Measurements from ENCODE around the gene DTHD1. TPM values are rescaled to one million over a fixed set of nuclear protein-coding genes. Genes with fewer than 3 reads are reported as not detected.

DTHD1 gene
- total RNA-seq, 1 donor from 2014 or later: 0.86 TPM

DNA sequence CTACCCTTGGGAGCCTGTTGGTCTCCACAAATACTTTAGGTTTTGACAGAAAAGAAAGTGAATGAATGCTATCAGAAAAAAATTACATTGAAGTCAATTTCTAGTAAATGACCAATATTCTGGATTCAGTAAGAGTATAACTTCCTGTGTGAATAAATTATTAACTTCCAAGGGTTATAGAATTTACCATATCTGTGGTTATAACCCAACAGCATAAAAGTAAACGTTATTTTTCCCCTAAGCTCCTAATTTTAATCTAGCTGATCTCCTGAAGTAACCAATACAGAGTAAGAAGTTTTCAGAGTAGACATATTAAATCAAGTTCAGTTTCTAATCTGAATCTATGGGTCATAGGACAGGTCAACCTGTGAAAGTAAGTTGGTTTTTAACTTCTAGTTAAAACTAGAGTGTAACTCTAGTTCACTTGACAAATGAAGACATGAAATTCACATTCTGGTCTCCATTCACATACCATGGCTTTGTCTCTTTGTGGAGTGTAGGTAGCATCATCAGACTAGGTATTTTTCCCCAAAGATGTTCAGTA, 22.8 kb downstream of the DTHD1 start:
- Mint-ChIP-seq H3K36me3 (ENCODE audit: low read depth) (peaks cover 14% of the 10 kb centered on the region), H3K27me3 (ENCODE audit: insufficient read depth) (no peaks in the 10 kb centered on the region), H3K9me3 (peaks cover 25% of the 10 kb centered on the region), H3K4me1 (ENCODE audit: low read depth) (peaks cover 22% of the 10 kb centered on the region), H3K27ac (no peak overlapping the region), H3K4me3 (no peak overlapping the region)
- no peak for DNase-seq (ENCODE audit: low spot score)
- intact Hi-C loops (cut with micrococcal nuclease): no loop called here

GRCh38 chr4:36308150-36308549, 26.7 kb downstream of the DTHD1 start:
- no peak overlapping the region for H3K27ac Mint-ChIP-seq
- intact Hi-C loops (cut with micrococcal nuclease): no loop called here
- no peak overlapping the region for H3K4me3 Mint-ChIP-seq
- peaks cover 32% of the 10 kb centered on the region for H3K9me3 Mint-ChIP-seq
- DNase-seq (ENCODE audit: low spot score): no peak
- peaks cover 19% of the 10 kb centered on the region for H3K36me3 Mint-ChIP-seq (ENCODE audit: low read depth)
- no peaks in the 10 kb centered on the region for H3K27me3 Mint-ChIP-seq (ENCODE audit: insufficient read depth)
- H3K4me1 Mint-ChIP-seq (ENCODE audit: low read depth): peaks cover 56% of the 10 kb centered on the region

- Mint-ChIP-seq H3K27ac (peak overlapping the region; percentile 73), H3K9me3 (peaks cover 19% of the 10 kb centered on the region), H3K4me1 (ENCODE audit: low read depth) (peaks cover 50% of the 10 kb centered on the region), H3K4me3 (peak overlapping the region; percentile 8), H3K36me3 (ENCODE audit: low read depth) (peaks cover 12% of the 10 kb centered on the region), H3K27me3 (ENCODE audit: insufficient read depth) (no peaks in the 10 kb centered on the region)
- DNase-seq (ENCODE audit: low spot score): no peak
- intact Hi-C loops (cut with micrococcal nuclease): no loop called here
These were observed 28.8 kb downstream of the DTHD1 start for GRCh38 chr4:36310216-36310615.

DNA sequence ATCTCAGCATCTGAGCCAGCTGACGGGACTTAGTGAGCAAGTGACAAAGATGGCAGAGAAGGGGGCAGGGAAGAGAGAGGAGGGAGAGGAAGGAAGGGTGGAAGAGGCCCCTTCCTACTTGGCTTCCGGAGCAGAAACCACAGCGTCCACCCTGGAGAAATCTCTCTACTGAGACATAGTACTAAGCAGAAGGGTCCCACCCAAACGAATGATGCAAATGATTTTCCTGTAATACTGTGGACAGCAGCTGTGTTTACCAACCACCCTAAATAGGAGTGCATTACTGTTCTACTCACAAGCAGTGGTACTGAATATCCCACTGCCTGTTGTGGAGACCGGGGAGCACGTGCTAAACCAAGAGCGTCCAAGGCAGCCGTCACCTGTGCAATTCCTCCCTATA, 29.4 kb downstream of the DTHD1 start:
- Mint-ChIP-seq H3K9me3 (peaks cover 19% of the 10 kb centered on the region), H3K27me3 (ENCODE audit: insufficient read depth) (no peaks in the 10 kb centered on the region), H3K4me3 (peak overlapping the region; percentile 3), H3K4me1 (ENCODE audit: low read depth) (peaks cover 54% of the 10 kb centered on the region), H3K27ac (peak overlapping the region; percentile 1), H3K36me3 (ENCODE audit: low read depth) (peaks cover 15% of the 10 kb centered on the region)
- intact Hi-C loops (cut with micrococcal nuclease): no loop called here
- no peak for DNase-seq (ENCODE audit: low spot score)

- H3K4me1 Mint-ChIP-seq (ENCODE audit: low read depth): peaks cover 65% of the 10 kb centered on the region
- no peak for DNase-seq (ENCODE audit: low spot score)
- no peak overlapping the region for H3K27ac Mint-ChIP-seq
- H3K9me3 Mint-ChIP-seq: peaks cover 13% of the 10 kb centered on the region
- H3K27me3 Mint-ChIP-seq (ENCODE audit: insufficient read depth): no peaks in the 10 kb centered on the region
- H3K4me3 Mint-ChIP-seq: no peak overlapping the region
- H3K36me3 Mint-ChIP-seq (ENCODE audit: low read depth): peaks cover 15% of the 10 kb centered on the region
- intact Hi-C loops (cut with micrococcal nuclease): no loop called here
These were observed 31.1 kb downstream of the DTHD1 start for GRCh38 chr4:36312511-36312910.

GRCh38 chr4:36313301-36313700, 31.9 kb downstream of the DTHD1 start:
- intact Hi-C loops (cut with micrococcal nuclease): no loop called here
- H3K36me3 Mint-ChIP-seq (ENCODE audit: low read depth): peaks cover 11% of the 10 kb centered on the region
- H3K9me3 Mint-ChIP-seq: peaks cover 7% of the 10 kb centered on the region
- no peak overlapping the region for H3K4me3 Mint-ChIP-seq
- peaks cover 68% of the 10 kb centered on the region for H3K4me1 Mint-ChIP-seq (ENCODE audit: low read depth)
- no peak for DNase-seq (ENCODE audit: low spot score)
- no peak overlapping the region for H3K27ac Mint-ChIP-seq
- no peaks in the 10 kb centered on the region for H3K27me3 Mint-ChIP-seq (ENCODE audit: insufficient read depth)

DNA sequence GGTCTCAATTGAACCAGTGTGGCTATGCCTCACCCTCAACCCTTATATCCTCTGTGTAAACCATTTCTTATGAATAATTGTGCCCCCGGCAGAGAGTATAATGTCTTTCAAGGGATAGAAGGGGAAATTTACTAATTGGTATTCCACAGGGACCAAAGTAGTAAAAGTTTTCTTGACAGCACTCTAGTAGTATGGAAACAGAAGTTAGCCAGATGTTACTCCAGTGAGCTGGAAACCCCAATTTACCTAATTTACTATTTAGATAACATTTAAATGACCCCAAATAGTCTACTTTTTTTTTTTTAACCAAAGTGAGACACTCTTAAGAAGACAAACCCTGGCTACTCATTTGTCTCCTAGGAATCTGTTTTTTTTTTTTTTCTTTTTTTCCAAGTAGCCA, 32.3 kb downstream of the DTHD1 start:
- Mint-ChIP-seq H3K36me3 (ENCODE audit: low read depth) (peaks cover 11% of the 10 kb centered on the region), H3K4me3 (no peak overlapping the region), H3K4me1 (ENCODE audit: low read depth) (peaks cover 68% of the 10 kb centered on the region), H3K9me3 (peaks cover 7% of the 10 kb centered on the region), H3K27me3 (ENCODE audit: insufficient read depth) (no peaks in the 10 kb centered on the region), H3K27ac (no peak overlapping the region)
- intact Hi-C loops (cut with micrococcal nuclease): no loop called here
- DNase-seq (ENCODE audit: low spot score): no peak

- intact Hi-C loops (cut with micrococcal nuclease): loop anchor here (1.0 kb wide), 2 partner anchors 30 to 61 kb away; no protein-coding TSS in a partner anchor
These were observed 35.2 kb downstream of the DTHD1 start for GRCh38 chr4:36316607-36317006.

GRCh38 chr4:36317721-36318120, 36.3 kb downstream of the DTHD1 start:
- peaks cover 79% of the 10 kb centered on the region for H3K4me1 Mint-ChIP-seq (ENCODE audit: low read depth)
- H3K27ac Mint-ChIP-seq: peak overlapping the region; percentile 64
- intact Hi-C loops (cut with micrococcal nuclease): no loop called here
- peaks cover under 1% of the 10 kb centered on the region for H3K9me3 Mint-ChIP-seq
- H3K4me3 Mint-ChIP-seq: no peak overlapping the region
- H3K36me3 Mint-ChIP-seq (ENCODE audit: low read depth): peaks cover 10% of the 10 kb centered on the region
- H3K27me3 Mint-ChIP-seq (ENCODE audit: insufficient read depth): no peaks in the 10 kb centered on the region
- DNase-seq (ENCODE audit: low spot score): no peak

More at GRCh38 chr4:36316607-36317006, 35.2 kb downstream of the DTHD1 start:
- H3K4me3 Mint-ChIP-seq: no peak overlapping the region
- DNase-seq (ENCODE audit: low spot score): no peak
- H3K9me3 Mint-ChIP-seq: peaks cover 3% of the 10 kb centered on the region
- H3K27ac Mint-ChIP-seq: peak overlapping the region; percentile 74
- H3K36me3 Mint-ChIP-seq (ENCODE audit: low read depth): peaks cover 9% of the 10 kb centered on the region
- peaks cover 79% of the 10 kb centered on the region for H3K4me1 Mint-ChIP-seq (ENCODE audit: low read depth)
- no peaks in the 10 kb centered on the region for H3K27me3 Mint-ChIP-seq (ENCODE audit: insufficient read depth)

GRCh38 chr4:36320117-36320896, 38.9 kb downstream of the DTHD1 start:
- Mint-ChIP-seq H3K27ac (no peak overlapping the region), H3K4me3 (no peak overlapping the region), H3K27me3 (ENCODE audit: insufficient read depth) (no peaks in the 10 kb centered on the region), H3K9me3 (no peaks in the 10 kb centered on the region), H3K36me3 (ENCODE audit: low read depth) (peaks cover 6% of the 10 kb centered on the region), H3K4me1 (ENCODE audit: low read depth) (peaks cover 88% of the 10 kb centered on the region)
- no peak for DNase-seq (ENCODE audit: low spot score)
- intact Hi-C loops (cut with micrococcal nuclease): loop anchor here (10.0 kb wide), 1 partner anchor 346 kb away; no protein-coding TSS in a partner anchor

- Mint-ChIP-seq H3K27ac (peak overlapping the region; percentile 36), H3K36me3 (ENCODE audit: low read depth) (peaks cover 4% of the 10 kb centered on the region)
- no peak for DNase-seq (ENCODE audit: low spot score)
These were observed 39.8 kb downstream of the DTHD1 start for GRCh38 chr4:36321176-36321575.

GRCh38 chr4:36322921-36323354, 41.5 kb downstream of the DTHD1 start:
- Mint-ChIP-seq H3K27ac (peak overlapping the region; percentile 95), H3K4me1 (ENCODE audit: low read depth) (peaks cover 93% of the 10 kb centered on the region)

More at GRCh38 chr4:36321176-36321575, 39.8 kb downstream of the DTHD1 start:
- intact Hi-C loops (cut with micrococcal nuclease): loop anchor here (10.0 kb wide), 1 partner anchor 346 kb away; no protein-coding TSS in a partner anchor
- H3K9me3 Mint-ChIP-seq: no peaks in the 10 kb centered on the region
- H3K4me3 Mint-ChIP-seq: peak overlapping the region; percentile 17
- no peaks in the 10 kb centered on the region for H3K27me3 Mint-ChIP-seq (ENCODE audit: insufficient read depth)
- peaks cover 91% of the 10 kb centered on the region for H3K4me1 Mint-ChIP-seq (ENCODE audit: low read depth)

GRCh38 chr4:36323816-36324419, 42.5 kb downstream of the DTHD1 start:
- Mint-ChIP-seq H3K9me3 (no peaks in the 10 kb centered on the region), H3K4me3 (peak overlapping the region; percentile 61), H3K27me3 (ENCODE audit: insufficient read depth) (no peaks in the 10 kb centered on the region), H3K36me3 (ENCODE audit: low read depth) (peaks cover 5% of the 10 kb centered on the region), H3K4me1 (ENCODE audit: low read depth) (peaks cover 87% of the 10 kb centered on the region), H3K27ac (peak overlapping the region; percentile 95)
- no peak for DNase-seq (ENCODE audit: low spot score)
- intact Hi-C loops (cut with micrococcal nuclease): loop anchor here (1.0 to 10.0 kb wide), 12 partner anchors 8 to 1807 kb away; partner anchors contain the start of gene ARAP2

More at GRCh38 chr4:36322921-36323354, 41.5 kb downstream of the DTHD1 start:
- intact Hi-C loops (cut with micrococcal nuclease): loop anchor here (1.0 to 10.0 kb wide), 13 partner anchors 9 to 1808 kb away; partner anchors contain the start of gene ARAP2
- peak; percentile 60 for DNase-seq (ENCODE audit: low spot score)
- H3K36me3 Mint-ChIP-seq (ENCODE audit: low read depth): peaks cover 4% of the 10 kb centered on the region
- no peaks in the 10 kb centered on the region for H3K27me3 Mint-ChIP-seq (ENCODE audit: insufficient read depth)
- no peaks in the 10 kb centered on the region for H3K9me3 Mint-ChIP-seq
- peak overlapping the region; percentile 37 for H3K4me3 Mint-ChIP-seq
